ENCODE results near the gene CRY1. TPM values are rescaled to one million over a fixed set of nuclear protein-coding genes. Genes with fewer than 3 reads are reported as not detected.

CRY1 gene
- polyA plus RNA-seq, 1 of the 3 experiments (the other 2 are of a cell fraction) = 4.9 TPM

DNA sequence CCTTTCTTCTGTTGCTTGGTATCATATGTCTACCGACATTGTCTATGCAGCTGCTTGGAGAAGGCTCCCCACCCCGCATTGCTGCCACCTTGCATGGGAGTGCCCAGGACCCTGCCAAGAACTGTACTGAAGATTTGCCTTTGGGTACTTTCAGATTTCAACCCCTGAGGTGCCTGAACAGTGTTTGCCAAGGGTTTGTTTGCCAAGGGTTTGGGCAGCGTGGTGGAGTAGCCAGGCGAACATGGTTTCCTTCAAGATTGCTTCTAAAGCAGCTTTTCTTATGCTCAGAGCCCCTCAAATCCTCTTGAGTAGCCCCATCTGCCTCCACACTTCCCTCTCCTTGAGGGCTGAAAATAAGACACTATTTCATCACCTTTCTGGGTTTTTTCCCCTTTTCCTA lies 25.3 kb upstream of the CRY1 start:
- no peak overlapping the region for H3K9ac ChIP-seq
- no peaks in the 10 kb centered on the region for H3K36me3 ChIP-seq (replicated peaks in 1 of 2; ENCODE audit: control insufficient read depth in 1 of 2, insufficient read depth in 2 of 2, low read length in 1 of 2)
- peaks cover 0 to 4% of the 10 kb centered on the region in 2 experiments; a peak in 1 of 4 replicates for H3K4me1 ChIP-seq (ENCODE audit: control insufficient read depth in 1 of 2, insufficient read depth in 2 of 2, low read depth in 1 of 2, low read length in 1 of 2)
- no peak overlapping the region for H3K27ac ChIP-seq (ENCODE audit: low read depth in 2 of 2, low read length in 1 of 2)
- ChIA-PET POLR2A (no interaction called here), CTCF (interaction anchor here (1.3 to 7.1 kb wide), 3 partner anchors 9 to 14 kb away, joined by 4 to 55 read pairs (median 5); no protein-coding TSS in a partner anchor)
- WGBS (ENCODE audit: low lambda C conversion rate) = 29% methylated on average over 4 of the region's 4 CpGs
- H2AFZ ChIP-seq (ENCODE audit: low read depth) = no peak overlapping the region
- no peaks in the 10 kb centered on the region for H3K9me3 ChIP-seq
- H3K4me3 ChIP-seq (ENCODE audit: low read depth in 2 of 2, low read length in 1 of 2) = no peak overlapping the region
- DNase-seq = no peak
- H3K4me2 ChIP-seq = no peak overlapping the region
- H3K27me3 ChIP-seq (ENCODE audit: insufficient read depth) = peaks cover 11% of the 10 kb centered on the region; the same call in 1 of the 2 replicates
- no peaks in the 10 kb centered on the region for H4K20me1 ChIP-seq (ENCODE audit: insufficient read depth)
- H3K9me2 ChIP-seq = no peaks in the 10 kb centered on the region
- H3F3A ChIP-seq (replicated peaks; ENCODE audit: insufficient read depth) = no peaks in the 10 kb centered on the region
- TF ChIP-seq MEF2A (IDR thresholded peaks at IDR 0.05; ENCODE audit: borderline replicate concordance, low read depth) (no peak), SMC3 (IDR thresholded peaks at IDR 0.05; ENCODE audit: low read depth, low read length) (no peak)
- no peaks in the 10 kb centered on the region for H3K79me2 ChIP-seq (ENCODE audit: insufficient read depth)

DNA sequence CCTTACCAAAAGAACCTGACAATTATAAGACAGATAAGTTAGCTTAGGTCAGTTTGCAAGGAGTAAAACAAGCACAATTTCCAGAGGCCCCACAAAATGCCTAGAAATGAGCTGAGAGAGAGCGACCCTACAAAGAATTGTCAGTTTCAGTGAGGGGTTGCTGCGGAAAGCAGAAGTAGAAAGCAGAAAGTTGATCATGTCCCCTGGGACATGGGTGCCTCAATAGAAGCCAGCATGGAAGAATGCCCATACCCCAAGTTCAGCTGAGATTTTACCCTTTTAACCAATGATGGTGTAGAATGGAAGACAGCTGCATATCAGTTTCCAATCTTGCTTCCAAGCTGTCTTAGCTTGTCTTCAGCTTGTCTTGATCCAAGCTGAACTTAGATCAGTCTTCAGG lies 21.8 kb upstream of the CRY1 start:
- Histone ChIP-seq H3K27ac (ENCODE audit: low read depth in 2 of 2, low read length in 1 of 2) (no peak overlapping the region), H3K79me2 (ENCODE audit: insufficient read depth) (no peaks in the 10 kb centered on the region), H4K20me1 (ENCODE audit: insufficient read depth) (no peaks in the 10 kb centered on the region), H3K4me2 (no peak overlapping the region), H2AFZ (ENCODE audit: low read depth) (no peak overlapping the region), H3K9ac (no peak overlapping the region), H3K9me2 (no peaks in the 10 kb centered on the region), H3K4me1 (ENCODE audit: control insufficient read depth in 1 of 2, insufficient read depth in 2 of 2, low read depth in 1 of 2, low read length in 1 of 2) (peaks cover 0 to 4% of the 10 kb centered on the region in 2 experiments; a peak in 1 of 4 replicates), H3K27me3 (ENCODE audit: insufficient read depth) (peaks cover 11% of the 10 kb centered on the region; the same call in 1 of the 2 replicates), H3K4me3 (ENCODE audit: low read depth in 2 of 2, low read length in 1 of 2) (no peak overlapping the region), H3K36me3 (replicated peaks in 1 of 2; ENCODE audit: control insufficient read depth in 1 of 2, insufficient read depth in 2 of 2, low read length in 1 of 2) (no peaks in the 10 kb centered on the region), H3K9me3 (no peaks in the 10 kb centered on the region), H3F3A (replicated peaks; ENCODE audit: insufficient read depth) (no peaks in the 10 kb centered on the region)
- CTCF ChIA-PET = interaction anchor here (1.2 to 7.1 kb wide), 3 partner anchors 10 to 17 kb away, joined by 3 to 55 read pairs (median 14); no protein-coding TSS in a partner anchor
- WGBS (ENCODE audit: low lambda C conversion rate) = 55% methylated on average over 2 of the region's 2 CpGs
- no peak for DNase-seq
- TF ChIP-seq, protein P1, sequence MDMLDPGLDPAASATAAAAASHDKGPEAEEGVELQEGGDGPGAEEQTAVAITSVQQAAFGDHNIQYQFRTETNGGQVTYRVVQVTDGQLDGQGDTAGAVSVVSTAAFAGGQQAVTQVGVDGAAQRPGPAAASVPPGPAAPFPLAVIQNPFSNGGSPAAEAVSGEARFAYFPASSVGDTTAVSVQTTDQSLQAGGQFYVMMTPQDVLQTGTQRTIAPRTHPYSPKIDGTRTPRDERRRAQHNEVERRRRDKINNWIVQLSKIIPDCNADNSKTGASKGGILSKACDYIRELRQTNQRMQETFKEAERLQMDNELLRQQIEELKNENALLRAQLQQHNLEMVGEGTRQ (IDR thresholded peaks at IDR 0.05; ENCODE audit: borderline replicate concordance, low read depth, low read length) = no peak
- TF ChIP-seq SIN3A (IDR thresholded peaks at IDR 0.05; ENCODE audit: borderline replicate concordance, low read depth, low read length) = no peak
- no peak for TF ChIP-seq FOXJ3 (CRISPR knock-in tag; IDR thresholded peaks at IDR 0.05)
- TF ChIP-seq GATA2 (CRISPR knock-in tag; IDR thresholded peaks at IDR 0.05) = no peak
- no peak for TF ChIP-seq TAF1 (IDR thresholded peaks at IDR 0.05; ENCODE audit: borderline replicate concordance, low read depth, low read length)
- TF ChIP-seq NRF1 (IDR thresholded peaks at IDR 0.05; ENCODE audit: low read depth, low read length) = no peak
- TF ChIP-seq, protein P2, sequence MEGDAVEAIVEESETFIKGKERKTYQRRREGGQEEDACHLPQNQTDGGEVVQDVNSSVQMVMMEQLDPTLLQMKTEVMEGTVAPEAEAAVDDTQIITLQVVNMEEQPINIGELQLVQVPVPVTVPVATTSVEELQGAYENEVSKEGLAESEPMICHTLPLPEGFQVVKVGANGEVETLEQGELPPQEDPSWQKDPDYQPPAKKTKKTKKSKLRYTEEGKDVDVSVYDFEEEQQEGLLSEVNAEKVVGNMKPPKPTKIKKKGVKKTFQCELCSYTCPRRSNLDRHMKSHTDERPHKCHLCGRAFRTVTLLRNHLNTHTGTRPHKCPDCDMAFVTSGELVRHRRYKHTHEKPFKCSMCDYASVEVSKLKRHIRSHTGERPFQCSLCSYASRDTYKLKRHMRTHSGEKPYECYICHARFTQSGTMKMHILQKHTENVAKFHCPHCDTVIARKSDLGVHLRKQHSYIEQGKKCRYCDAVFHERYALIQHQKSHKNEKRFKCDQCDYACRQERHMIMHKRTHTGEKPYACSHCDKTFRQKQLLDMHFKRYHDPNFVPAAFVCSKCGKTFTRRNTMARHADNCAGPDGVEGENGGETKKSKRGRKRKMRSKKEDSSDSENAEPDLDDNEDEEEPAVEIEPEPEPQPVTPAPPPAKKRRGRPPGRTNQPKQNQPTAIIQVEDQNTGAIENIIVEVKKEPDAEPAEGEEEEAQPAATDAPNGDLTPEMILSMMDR (IDR thresholded peaks at IDR 0.05) = no peak
- TF ChIP-seq, protein P3, sequence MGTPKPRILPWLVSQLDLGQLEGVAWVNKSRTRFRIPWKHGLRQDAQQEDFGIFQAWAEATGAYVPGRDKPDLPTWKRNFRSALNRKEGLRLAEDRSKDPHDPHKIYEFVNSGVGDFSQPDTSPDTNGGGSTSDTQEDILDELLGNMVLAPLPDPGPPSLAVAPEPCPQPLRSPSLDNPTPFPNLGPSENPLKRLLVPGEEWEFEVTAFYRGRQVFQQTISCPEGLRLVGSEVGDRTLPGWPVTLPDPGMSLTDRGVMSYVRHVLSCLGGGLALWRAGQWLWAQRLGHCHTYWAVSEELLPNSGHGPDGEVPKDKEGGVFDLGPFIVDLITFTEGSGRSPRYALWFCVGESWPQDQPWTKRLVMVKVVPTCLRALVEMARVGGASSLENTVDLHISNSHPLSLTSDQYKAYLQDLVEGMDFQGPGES (IDR thresholded peaks at IDR 0.05; ENCODE audit: low read depth, low read length) = no peak
- TF ChIP-seq FOSL2 (IDR thresholded peaks at IDR 0.05; ENCODE audit: borderline replicate concordance, low read depth) = no peak
- TF ChIP-seq, protein P4, sequence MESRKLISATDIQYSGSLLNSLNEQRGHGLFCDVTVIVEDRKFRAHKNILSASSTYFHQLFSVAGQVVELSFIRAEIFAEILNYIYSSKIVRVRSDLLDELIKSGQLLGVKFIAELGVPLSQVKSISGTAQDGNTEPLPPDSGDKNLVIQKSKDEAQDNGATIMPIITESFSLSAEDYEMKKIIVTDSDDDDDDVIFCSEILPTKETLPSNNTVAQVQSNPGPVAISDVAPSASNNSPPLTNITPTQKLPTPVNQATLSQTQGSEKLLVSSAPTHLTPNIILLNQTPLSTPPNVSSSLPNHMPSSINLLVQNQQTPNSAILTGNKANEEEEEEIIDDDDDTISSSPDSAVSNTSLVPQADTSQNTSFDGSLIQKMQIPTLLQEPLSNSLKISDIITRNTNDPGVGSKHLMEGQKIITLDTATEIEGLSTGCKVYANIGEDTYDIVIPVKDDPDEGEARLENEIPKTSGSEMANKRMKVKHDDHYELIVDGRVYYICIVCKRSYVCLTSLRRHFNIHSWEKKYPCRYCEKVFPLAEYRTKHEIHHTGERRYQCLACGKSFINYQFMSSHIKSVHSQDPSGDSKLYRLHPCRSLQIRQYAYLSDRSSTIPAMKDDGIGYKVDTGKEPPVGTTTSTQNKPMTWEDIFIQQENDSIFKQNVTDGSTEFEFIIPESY (IDR thresholded peaks at IDR 0.05; ENCODE audit: borderline replicate concordance, low read depth) = no peak
- TF ChIP-seq, protein P5, sequence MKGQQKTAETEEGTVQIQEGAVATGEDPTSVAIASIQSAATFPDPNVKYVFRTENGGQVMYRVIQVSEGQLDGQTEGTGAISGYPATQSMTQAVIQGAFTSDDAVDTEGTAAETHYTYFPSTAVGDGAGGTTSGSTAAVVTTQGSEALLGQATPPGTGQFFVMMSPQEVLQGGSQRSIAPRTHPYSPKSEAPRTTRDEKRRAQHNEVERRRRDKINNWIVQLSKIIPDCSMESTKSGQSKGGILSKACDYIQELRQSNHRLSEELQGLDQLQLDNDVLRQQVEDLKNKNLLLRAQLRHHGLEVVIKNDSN (IDR thresholded peaks at IDR 0.05; ENCODE audit: borderline replicate concordance, low read depth) = no peak
- TF ChIP-seq, protein P6, sequence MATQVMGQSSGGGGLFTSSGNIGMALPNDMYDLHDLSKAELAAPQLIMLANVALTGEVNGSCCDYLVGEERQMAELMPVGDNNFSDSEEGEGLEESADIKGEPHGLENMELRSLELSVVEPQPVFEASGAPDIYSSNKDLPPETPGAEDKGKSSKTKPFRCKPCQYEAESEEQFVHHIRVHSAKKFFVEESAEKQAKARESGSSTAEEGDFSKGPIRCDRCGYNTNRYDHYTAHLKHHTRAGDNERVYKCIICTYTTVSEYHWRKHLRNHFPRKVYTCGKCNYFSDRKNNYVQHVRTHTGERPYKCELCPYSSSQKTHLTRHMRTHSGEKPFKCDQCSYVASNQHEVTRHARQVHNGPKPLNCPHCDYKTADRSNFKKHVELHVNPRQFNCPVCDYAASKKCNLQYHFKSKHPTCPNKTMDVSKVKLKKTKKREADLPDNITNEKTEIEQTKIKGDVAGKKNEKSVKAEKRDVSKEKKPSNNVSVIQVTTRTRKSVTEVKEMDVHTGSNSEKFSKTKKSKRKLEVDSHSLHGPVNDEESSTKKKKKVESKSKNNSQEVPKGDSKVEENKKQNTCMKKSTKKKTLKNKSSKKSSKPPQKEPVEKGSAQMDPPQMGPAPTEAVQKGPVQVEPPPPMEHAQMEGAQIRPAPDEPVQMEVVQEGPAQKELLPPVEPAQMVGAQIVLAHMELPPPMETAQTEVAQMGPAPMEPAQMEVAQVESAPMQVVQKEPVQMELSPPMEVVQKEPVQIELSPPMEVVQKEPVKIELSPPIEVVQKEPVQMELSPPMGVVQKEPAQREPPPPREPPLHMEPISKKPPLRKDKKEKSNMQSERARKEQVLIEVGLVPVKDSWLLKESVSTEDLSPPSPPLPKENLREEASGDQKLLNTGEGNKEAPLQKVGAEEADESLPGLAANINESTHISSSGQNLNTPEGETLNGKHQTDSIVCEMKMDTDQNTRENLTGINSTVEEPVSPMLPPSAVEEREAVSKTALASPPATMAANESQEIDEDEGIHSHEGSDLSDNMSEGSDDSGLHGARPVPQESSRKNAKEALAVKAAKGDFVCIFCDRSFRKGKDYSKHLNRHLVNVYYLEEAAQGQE (IDR thresholded peaks at IDR 0.05; ENCODE audit: low read depth, low read length) = no peak
- TF ChIP-seq RAD21 (IDR thresholded peaks at IDR 0.05; ENCODE audit: low read length) = no peak
- TF ChIP-seq RCOR1 (IDR thresholded peaks at IDR 0.05; ENCODE audit: low read length) = no peak
- POLR2A ChIA-PET = interaction anchor here (1.2 kb wide), 1 partner anchor 10 kb away, joined by 3 read pairs; no protein-coding TSS in a partner anchor
